Measurements from ENCODE around the gene ANTKMT. TPM values are rescaled to one million over a fixed set of nuclear protein-coding genes. Genes with fewer than 3 reads are reported as not detected.
"Not testable (repeated sequence)": the region's sequence is repeated elsewhere in the genome, so short reads cannot be mapped to it uniquely, and the experiment has no call there.

Gene ANTKMT
- total and polyA plus RNA-seq, 2 experiments from 2014 or later, result 55.1 to 82.6 TPM

GRCh38 chr16:689175-689897 lies 31.6 kb upstream of the ANTKMT start:
- TF ChIP-seq CTCF (IDR thresholded peaks at IDR 0.05; ENCODE audit: low read depth, low read length), result no peak
- Histone ChIP-seq H3K27ac (peak overlapping the region; percentile 80), H3K4me1 (ENCODE audit: low read depth) (peaks cover 11% of the 10 kb centered on the region), H3K4me3 (peak overlapping the region; percentile 81), H3K27me3 (peaks cover 34% of the 10 kb centered on the region), H3K36me3 (peaks cover 11% of the 10 kb centered on the region), H3K9me3 (ENCODE audit: low read depth) (no peaks in the 10 kb centered on the region)
- DNase-seq (ENCODE audit: low read depth in 1 of 2, low spot score in 1 of 2), result no peak

GRCh38 chr16:691242-691641 lies 29.7 kb upstream of the ANTKMT start:
- H3K27me3 ChIP-seq, result peaks cover 53% of the 10 kb centered on the region
- not testable (repeated sequence) for H3K27ac ChIP-seq; H3K4me1 ChIP-seq (ENCODE audit: low read depth); H3K4me3 ChIP-seq; H3K9me3 ChIP-seq (ENCODE audit: low read depth); DNase-seq (ENCODE audit: low read depth in 1 of 2, low spot score in 1 of 2); H3K36me3 ChIP-seq

GRCh38 chr16:692356-693108 lies 28.4 kb upstream of the ANTKMT start:
- Histone ChIP-seq H3K27me3 (peaks cover 66% of the 10 kb centered on the region), H3K4me3 (no peak overlapping the region), H3K4me1 (ENCODE audit: low read depth) (peaks cover 8% of the 10 kb centered on the region), H3K27ac (no peak overlapping the region), H3K36me3 (no peaks in the 10 kb centered on the region), H3K9me3 (ENCODE audit: low read depth) (no peaks in the 10 kb centered on the region)
- no peak for TF ChIP-seq CTCF (IDR thresholded peaks at IDR 0.05; ENCODE audit: low read depth, low read length)
- no peak for DNase-seq (ENCODE audit: low read depth in 1 of 2, low spot score in 1 of 2)

- peaks cover 8% of the 10 kb centered on the region for H3K4me1 ChIP-seq (ENCODE audit: low read depth)
- TF ChIP-seq CTCF (IDR thresholded peaks at IDR 0.05; ENCODE audit: low read depth, low read length), result no peak
- H3K4me3 ChIP-seq, result no peak overlapping the region
- peaks cover 75% of the 10 kb centered on the region for H3K27me3 ChIP-seq
- DNase-seq (ENCODE audit: low read depth in 1 of 2, low spot score in 1 of 2), result no peak
- no peaks in the 10 kb centered on the region for H3K9me3 ChIP-seq (ENCODE audit: low read depth)
- no peak overlapping the region for H3K27ac ChIP-seq
- no peaks in the 10 kb centered on the region for H3K36me3 ChIP-seq
Observed at GRCh38 chr16:693364-693763, 27.6 kb upstream of the ANTKMT start.

- H3K27ac ChIP-seq, result no peak overlapping the region
- H3K9me3 ChIP-seq (ENCODE audit: low read depth), result no peaks in the 10 kb centered on the region
- H3K27me3 ChIP-seq, result peaks cover 79% of the 10 kb centered on the region
- no peak for DNase-seq (ENCODE audit: low read depth in 1 of 2, low spot score in 1 of 2)
- TF ChIP-seq CTCF (IDR thresholded peaks at IDR 0.05; ENCODE audit: low read depth, low read length), result no peak
- H3K4me3 ChIP-seq, result no peak overlapping the region
- peaks cover 8% of the 10 kb centered on the region for H3K4me1 ChIP-seq (ENCODE audit: low read depth)
- no peaks in the 10 kb centered on the region for H3K36me3 ChIP-seq
Observed at GRCh38 chr16:693766-694165, 27.2 kb upstream of the ANTKMT start.
